Measurements from ENCODE around the gene MLH3. TPM values are rescaled to one million over a fixed set of nuclear protein-coding genes. Genes with fewer than 3 reads are reported as not detected.
A peak's percentile ranks its signal among the peaks of the same experiment; 100 is the strongest.

The MLH3 gene
- total and polyA plus RNA-seq, 2 of the 13 experiments (the other 11 are each of a cell fraction or from before 2014, with no cell fraction given): 14.4 to 24.8 TPM

DNA sequence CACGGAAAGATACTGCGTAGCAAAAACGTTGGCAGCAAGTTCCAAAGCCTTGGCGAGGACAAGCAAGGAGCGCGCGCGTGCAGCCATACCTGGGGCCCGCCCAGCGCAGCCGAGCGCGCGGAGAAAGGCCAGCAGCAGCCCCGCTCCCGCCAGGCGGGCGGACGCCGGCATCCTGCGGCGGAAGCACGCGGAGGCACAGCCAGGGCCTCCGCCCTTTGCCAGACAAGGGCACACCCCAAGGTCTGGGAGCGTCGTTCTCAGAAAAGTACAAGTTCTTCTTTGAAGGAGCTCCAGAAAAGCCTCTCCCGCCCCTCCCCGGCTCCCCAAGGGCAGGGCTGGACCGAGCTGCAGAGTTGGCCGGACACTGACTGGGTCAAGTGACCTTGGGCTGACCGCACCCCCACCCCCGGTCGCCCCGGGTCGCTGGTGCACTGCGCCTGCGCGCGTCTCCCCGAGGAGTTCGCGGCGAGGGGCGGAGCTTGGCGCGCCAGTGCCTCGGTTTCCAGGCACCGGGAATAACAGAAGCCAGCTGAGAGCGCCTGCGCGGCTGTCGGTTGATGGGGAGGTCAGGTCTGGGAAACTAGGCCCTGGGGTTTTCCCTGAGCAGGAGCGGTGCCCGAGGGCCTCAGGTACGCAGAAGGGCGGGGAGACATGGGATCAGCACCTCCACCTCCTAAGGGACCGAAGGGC lies 18.0 kb upstream of the MLH3 start, which contains the start of gene ZC2HC1C (continued):
- TF ChIP-seq, protein P1, sequence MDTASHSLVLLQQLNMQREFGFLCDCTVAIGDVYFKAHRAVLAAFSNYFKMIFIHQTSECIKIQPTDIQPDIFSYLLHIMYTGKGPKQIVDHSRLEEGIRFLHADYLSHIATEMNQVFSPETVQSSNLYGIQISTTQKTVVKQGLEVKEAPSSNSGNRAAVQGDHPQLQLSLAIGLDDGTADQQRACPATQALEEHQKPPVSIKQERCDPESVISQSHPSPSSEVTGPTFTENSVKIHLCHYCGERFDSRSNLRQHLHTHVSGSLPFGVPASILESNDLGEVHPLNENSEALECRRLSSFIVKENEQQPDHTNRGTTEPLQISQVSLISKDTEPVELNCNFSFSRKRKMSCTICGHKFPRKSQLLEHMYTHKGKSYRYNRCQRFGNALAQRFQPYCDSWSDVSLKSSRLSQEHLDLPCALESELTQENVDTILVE (CRISPR knock-in tag; IDR thresholded peaks at IDR 0.05): peak; percentile 32; the same call in 1 of the 2 replicates
- TF ChIP-seq, protein P2, sequence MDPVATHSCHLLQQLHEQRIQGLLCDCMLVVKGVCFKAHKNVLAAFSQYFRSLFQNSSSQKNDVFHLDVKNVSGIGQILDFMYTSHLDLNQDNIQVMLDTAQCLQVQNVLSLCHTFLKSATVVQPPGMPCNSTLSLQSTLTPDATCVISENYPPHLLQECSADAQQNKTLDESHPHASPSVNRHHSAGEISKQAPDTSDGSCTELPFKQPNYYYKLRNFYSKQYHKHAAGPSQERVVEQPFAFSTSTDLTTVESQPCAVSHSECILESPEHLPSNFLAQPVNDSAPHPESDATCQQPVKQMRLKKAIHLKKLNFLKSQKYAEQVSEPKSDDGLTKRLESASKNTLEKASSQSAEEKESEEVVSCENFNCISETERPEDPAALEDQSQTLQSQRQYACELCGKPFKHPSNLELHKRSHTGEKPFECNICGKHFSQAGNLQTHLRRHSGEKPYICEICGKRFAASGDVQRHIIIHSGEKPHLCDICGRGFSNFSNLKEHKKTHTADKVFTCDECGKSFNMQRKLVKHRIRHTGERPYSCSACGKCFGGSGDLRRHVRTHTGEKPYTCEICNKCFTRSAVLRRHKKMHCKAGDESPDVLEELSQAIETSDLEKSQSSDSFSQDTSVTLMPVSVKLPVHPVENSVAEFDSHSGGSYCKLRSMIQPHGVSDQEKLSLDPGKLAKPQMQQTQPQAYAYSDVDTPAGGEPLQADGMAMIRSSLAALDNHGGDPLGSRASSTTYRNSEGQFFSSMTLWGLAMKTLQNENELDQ (CRISPR knock-in tag; IDR thresholded peaks at IDR 0.05; ENCODE audit: borderline replicate concordance): no peak
- TF ChIP-seq, protein P3, sequence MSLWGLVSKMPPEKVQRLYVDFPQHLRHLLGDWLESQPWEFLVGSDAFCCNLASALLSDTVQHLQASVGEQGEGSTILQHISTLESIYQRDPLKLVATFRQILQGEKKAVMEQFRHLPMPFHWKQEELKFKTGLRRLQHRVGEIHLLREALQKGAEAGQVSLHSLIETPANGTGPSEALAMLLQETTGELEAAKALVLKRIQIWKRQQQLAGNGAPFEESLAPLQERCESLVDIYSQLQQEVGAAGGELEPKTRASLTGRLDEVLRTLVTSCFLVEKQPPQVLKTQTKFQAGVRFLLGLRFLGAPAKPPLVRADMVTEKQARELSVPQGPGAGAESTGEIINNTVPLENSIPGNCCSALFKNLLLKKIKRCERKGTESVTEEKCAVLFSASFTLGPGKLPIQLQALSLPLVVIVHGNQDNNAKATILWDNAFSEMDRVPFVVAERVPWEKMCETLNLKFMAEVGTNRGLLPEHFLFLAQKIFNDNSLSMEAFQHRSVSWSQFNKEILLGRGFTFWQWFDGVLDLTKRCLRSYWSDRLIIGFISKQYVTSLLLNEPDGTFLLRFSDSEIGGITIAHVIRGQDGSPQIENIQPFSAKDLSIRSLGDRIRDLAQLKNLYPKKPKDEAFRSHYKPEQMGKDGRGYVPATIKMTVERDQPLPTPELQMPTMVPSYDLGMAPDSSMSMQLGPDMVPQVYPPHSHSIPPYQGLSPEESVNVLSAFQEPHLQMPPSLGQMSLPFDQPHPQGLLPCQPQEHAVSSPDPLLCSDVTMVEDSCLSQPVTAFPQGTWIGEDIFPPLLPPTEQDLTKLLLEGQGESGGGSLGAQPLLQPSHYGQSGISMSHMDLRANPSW (CRISPR knock-in tag; IDR thresholded peaks at IDR 0.05; ENCODE audit: borderline replicate concordance): no peak; the same call in 1 of the 2 replicates
- TF ChIP-seq, protein P4, sequence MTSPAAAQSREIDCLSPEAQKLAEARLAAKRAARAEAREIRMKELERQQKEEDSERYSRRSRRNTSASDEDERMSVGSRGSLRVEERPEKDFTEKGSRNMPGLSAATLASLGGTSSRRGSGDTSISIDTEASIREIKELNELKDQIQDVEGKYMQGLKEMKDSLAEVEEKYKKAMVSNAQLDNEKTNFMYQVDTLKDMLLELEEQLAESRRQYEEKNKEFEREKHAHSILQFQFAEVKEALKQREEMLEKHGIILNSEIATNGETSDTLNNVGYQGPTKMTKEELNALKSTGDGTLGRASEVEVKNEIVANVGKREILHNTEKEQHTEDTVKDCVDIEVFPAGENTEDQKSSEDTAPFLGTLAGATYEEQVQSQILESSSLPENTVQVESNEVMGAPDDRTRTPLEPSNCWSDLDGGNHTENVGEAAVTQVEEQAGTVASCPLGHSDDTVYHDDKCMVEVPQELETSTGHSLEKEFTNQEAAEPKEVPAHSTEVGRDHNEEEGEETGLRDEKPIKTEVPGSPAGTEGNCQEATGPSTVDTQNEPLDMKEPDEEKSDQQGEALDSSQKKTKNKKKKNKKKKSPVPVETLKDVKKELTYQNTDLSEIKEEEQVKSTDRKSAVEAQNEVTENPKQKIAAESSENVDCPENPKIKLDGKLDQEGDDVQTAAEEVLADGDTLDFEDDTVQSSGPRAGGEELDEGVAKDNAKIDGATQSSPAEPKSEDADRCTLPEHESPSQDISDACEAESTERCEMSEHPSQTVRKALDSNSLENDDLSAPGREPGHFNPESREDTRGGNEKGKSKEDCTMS (CRISPR knock-in tag; conservative IDR thresholded peaks at IDR 0.05): no peak
- TF ChIP-seq HIVEP1 (CRISPR knock-in tag; IDR thresholded peaks at IDR 0.05) (peak; percentile 90), NRL (CRISPR knock-in tag; IDR thresholded peaks at IDR 0.05; ENCODE audit: borderline replicate concordance) (peak; percentile 80; the same call in 1 of the 2 replicates), ZNF33A (CRISPR knock-in tag; IDR thresholded peaks at IDR 0.05; ENCODE audit: borderline replicate concordance) (no peak), PAX8 (CRISPR knock-in tag; IDR thresholded peaks at IDR 0.05; ENCODE audit: borderline replicate concordance) (no peak), ARNT2 (CRISPR knock-in tag; IDR thresholded peaks at IDR 0.05; ENCODE audit: low read depth) (0 out of 2 replicates have a peak, but pooled peaks have one; percentile 31)
- TF ChIP-seq, protein P5, sequence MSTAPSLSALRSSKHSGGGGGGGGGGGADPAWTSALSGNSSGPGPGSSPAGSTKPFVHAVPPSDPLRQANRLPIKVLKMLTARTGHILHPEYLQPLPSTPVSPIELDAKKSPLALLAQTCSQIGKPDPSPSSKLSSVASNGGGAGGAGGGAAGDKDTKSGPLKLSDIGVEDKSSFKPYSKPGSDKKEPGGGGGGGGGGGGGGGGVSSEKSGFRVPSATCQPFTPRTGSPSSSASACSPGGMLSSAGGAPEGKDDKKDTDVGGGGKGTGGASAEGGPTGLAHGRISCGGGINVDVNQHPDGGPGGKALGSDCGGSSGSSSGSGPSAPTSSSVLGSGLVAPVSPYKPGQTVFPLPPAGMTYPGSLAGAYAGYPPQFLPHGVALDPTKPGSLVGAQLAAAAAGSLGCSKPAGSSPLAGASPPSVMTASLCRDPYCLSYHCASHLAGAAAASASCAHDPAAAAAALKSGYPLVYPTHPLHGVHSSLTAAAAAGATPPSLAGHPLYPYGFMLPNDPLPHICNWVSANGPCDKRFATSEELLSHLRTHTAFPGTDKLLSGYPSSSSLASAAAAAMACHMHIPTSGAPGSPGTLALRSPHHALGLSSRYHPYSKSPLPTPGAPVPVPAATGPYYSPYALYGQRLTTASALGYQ (CRISPR knock-in tag; IDR thresholded peaks at IDR 0.05): peak; percentile 66; the same call in 1 of the 2 replicates
- TF ChIP-seq, protein P6, sequence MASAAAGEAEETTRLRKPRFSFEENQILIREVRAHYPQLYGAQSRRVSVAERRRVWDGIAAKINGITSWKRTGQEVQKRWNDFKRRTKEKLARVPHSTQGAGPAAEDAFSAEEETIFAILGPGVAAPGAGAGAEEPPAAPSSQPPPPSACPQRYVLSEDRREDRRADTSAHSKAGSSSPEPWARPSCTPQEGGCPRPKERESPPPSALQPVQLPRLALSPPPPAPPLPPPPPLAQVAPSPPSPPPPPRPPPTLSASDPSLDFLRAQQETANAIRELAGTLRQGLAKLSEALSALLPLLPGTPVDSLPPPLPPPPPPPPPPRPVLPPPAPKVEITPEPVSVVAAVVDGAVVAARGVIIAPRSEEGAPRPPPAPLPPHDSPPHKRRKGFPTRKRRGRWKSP (CRISPR knock-in tag; IDR thresholded peaks at IDR 0.05): peak; percentile 30
- TF ChIP-seq, protein P7, sequence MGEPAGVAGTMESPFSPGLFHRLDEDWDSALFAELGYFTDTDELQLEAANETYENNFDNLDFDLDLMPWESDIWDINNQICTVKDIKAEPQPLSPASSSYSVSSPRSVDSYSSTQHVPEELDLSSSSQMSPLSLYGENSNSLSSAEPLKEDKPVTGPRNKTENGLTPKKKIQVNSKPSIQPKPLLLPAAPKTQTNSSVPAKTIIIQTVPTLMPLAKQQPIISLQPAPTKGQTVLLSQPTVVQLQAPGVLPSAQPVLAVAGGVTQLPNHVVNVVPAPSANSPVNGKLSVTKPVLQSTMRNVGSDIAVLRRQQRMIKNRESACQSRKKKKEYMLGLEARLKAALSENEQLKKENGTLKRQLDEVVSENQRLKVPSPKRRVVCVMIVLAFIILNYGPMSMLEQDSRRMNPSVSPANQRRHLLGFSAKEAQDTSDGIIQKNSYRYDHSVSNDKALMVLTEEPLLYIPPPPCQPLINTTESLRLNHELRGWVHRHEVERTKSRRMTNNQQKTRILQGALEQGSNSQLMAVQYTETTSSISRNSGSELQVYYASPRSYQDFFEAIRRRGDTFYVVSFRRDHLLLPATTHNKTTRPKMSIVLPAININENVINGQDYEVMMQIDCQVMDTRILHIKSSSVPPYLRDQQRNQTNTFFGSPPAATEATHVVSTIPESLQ (CRISPR knock-in tag; conservative IDR thresholded peaks at IDR 0.05): 0 out of 2 replicates have a peak, but pooled peaks have one; percentile 44

All from HepG2 (cell line).